ENCODE data around the gene CAB39.

GRCh38 chr2:230866756-230867523, 154.3 kb downstream of the CAB39 start:
- TF ChIP-seq CTCF (IDR thresholded peaks at IDR 0.05; ENCODE audit: extremely low read depth in 1 of 2, insufficient read depth in 1 of 2, low read depth in 1 of 2, low read length in 2 of 2) (no peak), POLR2A (IDR thresholded peaks at IDR 0.05; ENCODE audit: low read depth, low read length) (no peak), POLR2AphosphoS5 (IDR thresholded peaks at IDR 0.05; ENCODE audit: insufficient read depth, low read depth, low read length) (no peak), EZH2 (IDR thresholded peaks at IDR 0.05; ENCODE audit: borderline replicate concordance, low read depth, low read length, severe bottlenecking) (no peak), MAX (IDR thresholded peaks at IDR 0.05; ENCODE audit: insufficient read depth, insufficient read length) (no peak), FOS (IDR thresholded peaks at IDR 0.05; ENCODE audit: borderline replicate concordance, insufficient read depth, low read length) (no peak), MYC (IDR thresholded peaks at IDR 0.05; ENCODE audit: low read depth, low read length) (no peak)

All from endothelial cell of umbilical vein (primary cell).